HG03095 (cell line): ENCODE data around the gene TUBA1B.

Experiments used
- ATAC-seq: cut with Tn5 transposase; IDR thresholded peaks from one replicate; pipeline ENCODE4 v1.9.1; 2021; ENCODE audit warnings: moderate library complexity; ENCODE audit not compliant: unreplicated experiment

Gene TUBA1B

DNA sequence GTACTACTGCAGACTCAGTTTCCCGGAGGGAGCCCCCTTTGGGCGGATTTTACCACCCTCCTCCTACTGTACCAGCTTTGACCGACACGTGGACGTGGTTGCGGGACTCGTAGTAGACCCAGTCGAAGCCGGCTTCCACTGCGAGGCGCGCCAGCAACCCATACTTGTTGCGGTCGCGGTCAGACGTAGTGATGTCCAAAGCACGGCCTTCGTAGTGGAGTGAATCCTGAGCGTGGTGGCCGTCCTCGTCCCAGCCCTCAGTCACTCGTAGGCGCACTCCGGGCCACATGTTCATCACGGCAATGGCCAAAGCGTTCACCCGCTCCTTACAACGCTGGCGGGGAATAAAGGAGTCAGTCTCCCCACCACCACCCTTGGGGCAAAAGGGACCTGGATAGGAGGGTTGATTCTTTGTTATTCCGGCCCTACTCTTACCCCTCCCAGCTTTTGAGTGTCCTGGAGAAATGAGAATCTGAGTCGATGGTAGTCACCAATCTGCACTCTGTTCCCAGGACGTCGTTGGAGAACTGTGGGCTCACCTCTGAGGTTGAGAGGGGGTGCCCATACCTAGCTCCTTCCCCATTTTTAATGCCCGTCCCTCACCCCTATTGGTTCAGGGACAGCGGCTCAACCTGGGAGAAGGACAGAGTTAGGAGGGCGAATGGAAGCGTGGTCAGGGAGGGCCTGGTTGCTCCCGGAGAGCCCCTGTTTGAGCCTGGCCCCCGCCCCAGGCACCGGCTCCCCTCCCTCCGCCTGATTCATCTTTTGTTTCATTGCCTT is 39.9 kb downstream of the TUBA1B start:
- no peak for ATAC-seq

DNA sequence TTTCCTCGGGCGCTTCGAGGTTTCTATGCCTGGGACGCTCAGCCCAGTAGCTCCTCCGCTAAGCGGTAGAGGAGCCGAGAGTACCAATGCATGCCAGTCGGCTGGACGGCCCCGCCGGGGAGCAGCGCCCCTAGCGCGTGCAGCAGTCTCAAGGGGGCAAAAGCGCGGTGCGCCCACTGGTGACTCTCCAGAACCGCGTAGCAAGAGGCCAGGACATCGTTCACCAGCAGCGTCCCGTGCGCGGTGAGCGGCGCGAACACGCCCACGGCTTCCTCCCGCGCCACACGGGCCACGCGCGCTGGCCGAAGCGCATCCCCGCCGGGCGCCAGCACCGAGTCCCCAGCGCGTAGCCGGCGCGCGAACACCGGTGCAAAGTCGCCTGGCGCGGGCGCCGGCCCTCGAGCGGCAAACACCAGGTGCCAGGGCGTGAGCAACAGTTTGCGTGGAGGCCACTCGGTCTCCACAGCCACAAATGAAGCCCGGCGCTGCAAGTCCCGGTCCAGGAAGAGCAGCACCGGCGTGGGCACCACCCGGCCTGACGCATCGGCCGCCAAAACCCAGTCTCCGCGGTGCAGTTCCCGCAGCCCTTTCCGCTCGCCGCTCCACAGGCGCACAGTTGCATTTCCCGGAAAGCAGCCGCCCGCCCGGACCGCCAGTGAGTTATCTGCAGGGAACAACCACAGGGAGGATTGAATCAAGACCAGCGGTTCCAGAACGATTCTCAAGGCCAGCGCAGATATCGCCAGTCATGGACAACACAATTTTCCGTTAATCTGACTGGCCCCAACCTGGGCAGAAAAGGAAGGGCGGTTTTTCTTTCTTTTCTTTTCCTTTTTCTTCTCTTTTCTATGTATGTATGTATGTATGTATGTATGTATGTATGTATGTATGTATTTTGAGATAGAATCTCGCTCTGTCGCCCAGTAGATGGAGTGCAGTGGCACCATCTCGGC is 41.1 kb downstream of the TUBA1B start:
- no peak for ATAC-seq

GRCh38 chr12:49088932-49089330 is 42.3 kb downstream of the TUBA1B start:
- no peak for ATAC-seq

DNA sequence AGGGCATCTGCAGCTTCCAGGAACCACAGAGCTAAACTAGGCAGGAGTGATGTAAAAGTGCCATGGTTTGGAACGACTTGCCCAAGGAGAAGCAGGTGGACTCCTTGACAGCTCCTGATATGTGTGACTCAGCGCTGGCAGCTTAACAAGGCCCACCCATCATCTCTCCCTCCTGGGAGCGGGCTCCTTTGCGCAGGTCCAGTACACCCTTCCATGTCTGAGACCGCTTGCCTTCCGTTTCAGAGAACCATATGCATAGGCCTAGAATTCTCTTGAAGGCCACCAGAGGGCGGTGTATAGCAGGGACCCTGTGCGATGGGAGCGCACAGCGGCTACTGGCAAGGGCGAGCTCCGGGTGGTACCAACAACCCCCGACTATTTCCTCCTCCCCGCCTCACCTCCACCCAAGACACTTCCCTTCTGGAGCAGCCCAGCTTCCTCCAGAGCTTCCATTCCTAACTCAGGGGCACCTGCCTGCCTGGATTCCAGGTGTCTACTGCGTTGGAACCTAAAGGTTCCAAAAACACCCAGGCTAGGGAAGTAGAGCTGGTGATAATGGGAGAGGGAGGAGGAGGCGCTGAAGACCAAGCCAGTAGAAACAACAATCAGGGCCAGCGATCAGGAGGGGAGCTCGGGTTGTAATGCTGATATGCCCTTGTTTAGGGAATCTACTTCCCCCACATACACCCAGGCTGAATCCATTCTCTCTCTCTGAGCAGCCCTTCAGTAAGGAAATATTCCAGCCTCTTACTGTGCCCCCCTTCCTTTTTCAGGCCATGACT is 42.9 kb downstream of the TUBA1B start:
- peak; percentile 60 for ATAC-seq

DNA sequence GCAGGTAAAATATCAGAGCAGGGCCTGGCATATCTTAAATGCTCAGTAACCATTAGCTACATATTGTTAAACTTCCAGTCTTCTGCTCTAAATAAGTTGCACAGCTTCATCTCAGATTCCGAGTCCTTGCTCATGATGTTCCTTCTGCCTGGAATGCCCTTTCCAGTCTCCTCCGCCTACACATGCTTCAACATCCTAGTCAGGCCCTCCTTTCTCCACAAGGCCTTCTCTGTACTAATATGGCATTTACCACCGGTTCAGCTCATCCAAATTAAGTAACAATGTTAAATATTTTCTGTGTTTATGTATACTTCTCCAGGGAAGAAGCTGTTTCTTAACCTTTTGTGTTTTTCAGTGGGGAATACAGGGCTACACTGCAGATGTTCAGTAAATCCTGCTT is 45.1 kb downstream of the TUBA1B start:
- no peak for ATAC-seq

GRCh38 chr12:49084438-49084837 is 46.8 kb downstream of the TUBA1B start:
- no peak for ATAC-seq

- no peak for ATAC-seq
Observed at GRCh38 chr12:49079793-49080192, 51.4 kb downstream of the TUBA1B start.
